ENCODE measurements around the gene ANKRD18B. TPM values are rescaled to one million over a fixed set of nuclear protein-coding genes. Genes with fewer than 3 reads are reported as not detected.
"Not testable (repeated sequence)": the region's sequence is repeated elsewhere in the genome, so short reads cannot be mapped to it uniquely, and the experiment has no call there.

Gene ANKRD18B
- total RNA-seq, 3 donors from 2014 or later (not counting 1 experiment from before 2014, with no cell fraction given) = 0.13 TPM; not detected in 2

DNA sequence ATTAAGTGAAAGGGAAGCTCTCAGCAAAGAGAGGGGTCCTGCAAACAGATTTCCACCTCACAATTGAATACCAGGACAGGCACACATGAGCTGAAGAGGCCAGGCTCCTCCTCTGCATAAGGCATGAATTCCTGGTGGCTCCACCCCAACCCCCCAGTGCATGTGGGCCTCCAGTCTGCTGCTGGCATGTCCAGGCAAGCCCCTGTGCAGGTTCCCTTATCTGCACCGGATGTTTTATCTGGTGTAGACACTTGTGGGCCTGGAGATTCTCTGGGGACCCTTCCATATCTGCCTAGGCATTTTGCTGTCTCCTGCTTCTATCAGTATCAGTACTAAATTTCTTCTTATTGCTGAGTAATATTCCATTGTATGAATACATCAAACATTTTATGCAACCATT, 36.2 kb downstream of the ANKRD18B start:
- not testable (repeated sequence) for ATAC-seq, H3K27ac Mint-ChIP-seq

DNA sequence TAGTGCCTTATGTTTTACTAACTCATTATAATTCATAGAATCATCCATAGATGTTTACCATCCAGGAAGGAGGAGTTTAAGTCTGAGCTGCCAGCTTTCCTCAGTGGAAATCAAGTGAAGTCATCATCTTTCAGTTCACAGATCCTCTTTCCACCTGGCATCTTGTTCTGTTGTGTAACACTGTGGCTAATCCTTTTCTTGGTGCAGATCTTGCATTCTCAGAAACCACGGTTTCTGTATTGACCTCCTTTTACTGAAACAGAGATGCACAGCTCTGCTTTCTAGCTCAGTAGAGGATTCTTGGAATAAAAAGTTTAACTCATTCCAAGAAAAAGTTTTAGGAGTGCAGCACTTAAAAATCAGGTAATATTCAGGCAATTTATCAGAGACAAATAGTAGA, 38.1 kb downstream of the ANKRD18B start:
- H3K4me3 Mint-ChIP-seq; H3K4me1 ChIP-seq (ENCODE audit: control insufficient read depth, insufficient read depth, low read length); H3K9me3 ChIP-seq (ENCODE audit: control insufficient read depth, insufficient read depth, low read length); ATAC-seq; H3K9me3 Mint-ChIP-seq; H3K36me3 Mint-ChIP-seq; intact Hi-C loops (cut with micrococcal nuclease); H3K4me1 Mint-ChIP-seq; H3K27me3 ChIP-seq (ENCODE audit: control insufficient read depth, insufficient read depth, low read length); H3K27ac ChIP-seq (ENCODE audit: low read length); DNase-seq; H3K36me3 ChIP-seq (ENCODE audit: control insufficient read depth, insufficient read depth, low read length); H3K4me3 ChIP-seq (ENCODE audit: low read length); H3K27ac Mint-ChIP-seq: not testable (repeated sequence)
- H3K27me3 Mint-ChIP-seq (ENCODE audit: low read depth in 2 of 2) = peaks cover 10 to 29% of the 10 kb centered on the region in 2 donors
- no CpG with 5 or more reads among the region's 1 CpG for WGBS (ENCODE audit: insufficient coverage)

More for the DNA sequence above, 36.2 kb downstream of the ANKRD18B start:
- H3K27ac ChIP-seq (ENCODE audit: low read length); DNase-seq; H3K9me3 Mint-ChIP-seq; H3K36me3 ChIP-seq (ENCODE audit: control insufficient read depth, insufficient read depth, low read length); H3K9me3 ChIP-seq (ENCODE audit: control insufficient read depth, insufficient read depth, low read length); H3K4me3 ChIP-seq (ENCODE audit: low read length); H3K4me1 Mint-ChIP-seq; H3K4me1 ChIP-seq (ENCODE audit: control insufficient read depth, insufficient read depth, low read length); H3K4me3 Mint-ChIP-seq; H3K27me3 ChIP-seq (ENCODE audit: control insufficient read depth, insufficient read depth, low read length); intact Hi-C loops (cut with micrococcal nuclease); H3K36me3 Mint-ChIP-seq: not testable (repeated sequence)
- 75% methylated on average over 1 of the region's 1 CpG for WGBS (ENCODE audit: insufficient coverage)
- H3K27me3 Mint-ChIP-seq (ENCODE audit: low read depth in 2 of 2) = peaks cover 12 to 17% of the 10 kb centered on the region in 2 donors

DNA sequence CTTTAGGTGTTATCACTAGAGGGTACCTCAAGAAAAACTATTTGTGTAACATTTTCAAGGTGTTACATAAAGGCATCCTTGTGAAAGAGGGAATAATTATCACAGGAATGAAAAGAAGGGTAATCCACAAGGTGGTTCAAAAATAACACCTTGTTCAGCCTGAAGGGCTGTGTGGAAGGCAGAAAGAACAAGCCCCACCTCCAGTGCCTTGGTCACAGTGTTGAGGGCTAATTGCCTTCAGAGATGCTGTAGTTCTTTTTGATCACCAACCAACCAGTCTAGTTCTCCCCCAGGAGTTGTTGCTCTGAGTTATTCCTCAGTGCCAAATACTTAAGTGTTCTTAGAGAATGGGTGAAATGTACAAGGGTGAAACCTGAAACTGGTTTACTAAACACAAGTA, 43.7 kb downstream of the ANKRD18B start:
- not testable (repeated sequence) for H3K36me3 Mint-ChIP-seq, ATAC-seq

DNA sequence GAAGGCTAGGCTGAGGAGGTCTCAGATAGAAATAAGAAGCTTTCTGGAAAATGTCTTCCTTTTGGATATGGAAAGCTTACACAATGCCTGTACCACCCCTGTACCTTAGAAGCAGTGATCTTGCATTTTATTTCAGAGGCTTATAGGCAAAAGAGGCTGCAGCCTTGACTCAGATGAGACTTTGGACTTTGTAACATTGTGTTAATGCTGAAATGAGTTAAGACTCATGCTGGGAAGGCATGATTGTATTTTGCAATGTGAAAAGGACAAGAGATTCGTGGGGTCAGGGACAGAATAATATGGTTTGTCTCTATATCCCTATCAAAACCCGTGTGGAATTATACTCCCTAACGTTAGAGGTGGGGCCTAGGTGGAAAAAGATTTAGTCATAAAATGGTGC, 53.7 kb downstream of the ANKRD18B start:
- H3K27ac Mint-ChIP-seq; ATAC-seq; H3K36me3 ChIP-seq (ENCODE audit: control insufficient read depth, insufficient read depth, low read length); H3K27me3 ChIP-seq (ENCODE audit: control insufficient read depth, insufficient read depth, low read length); H3K4me3 Mint-ChIP-seq; H3K27ac ChIP-seq (ENCODE audit: low read length); H3K9me3 Mint-ChIP-seq; H3K4me1 Mint-ChIP-seq; H3K4me1 ChIP-seq (ENCODE audit: control insufficient read depth, insufficient read depth, low read length); DNase-seq; H3K27me3 Mint-ChIP-seq (ENCODE audit: low read depth in 2 of 2); H3K4me3 ChIP-seq (ENCODE audit: low read length); intact Hi-C loops (cut with micrococcal nuclease); H3K9me3 ChIP-seq (ENCODE audit: control insufficient read depth, insufficient read depth, low read length); H3K36me3 Mint-ChIP-seq: not testable (repeated sequence)
- WGBS (ENCODE audit: insufficient coverage) = no CpG with 5 or more reads among the region's 3 CpGs

More for the DNA sequence above, 43.7 kb downstream of the ANKRD18B start:
- H3K9me3 ChIP-seq (ENCODE audit: control insufficient read depth, insufficient read depth, low read length); H3K4me3 Mint-ChIP-seq; H3K27me3 ChIP-seq (ENCODE audit: control insufficient read depth, insufficient read depth, low read length); H3K27ac Mint-ChIP-seq; H3K4me3 ChIP-seq (ENCODE audit: low read length); H3K27ac ChIP-seq (ENCODE audit: low read length); DNase-seq; H3K4me1 ChIP-seq (ENCODE audit: control insufficient read depth, insufficient read depth, low read length); intact Hi-C loops (cut with micrococcal nuclease); H3K4me1 Mint-ChIP-seq; H3K36me3 ChIP-seq (ENCODE audit: control insufficient read depth, insufficient read depth, low read length); H3K9me3 Mint-ChIP-seq: not testable (repeated sequence)
- H3K27me3 Mint-ChIP-seq (ENCODE audit: low read depth in 2 of 2) = peaks cover 18 to 43% of the 10 kb centered on the region in 2 donors

DNA sequence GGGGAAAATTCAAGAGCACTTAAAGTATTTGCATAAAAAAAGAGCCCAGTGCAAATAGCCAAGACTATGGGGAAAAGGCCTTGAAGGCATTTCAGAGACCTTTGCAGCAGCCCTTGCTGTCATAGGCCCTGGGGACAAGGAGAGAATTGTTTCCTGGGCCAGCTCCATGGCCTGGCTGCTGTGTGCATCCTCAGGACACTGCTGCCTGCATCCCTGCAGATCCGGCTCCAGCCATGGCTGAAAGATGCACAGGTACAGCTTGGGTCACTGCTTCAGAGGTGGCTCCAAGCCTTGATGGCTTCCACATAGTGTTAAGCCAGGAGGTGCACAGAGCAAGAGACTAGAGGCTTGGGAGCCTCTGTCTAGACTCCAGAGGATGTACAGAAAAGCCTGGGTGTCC, 55.9 kb downstream of the ANKRD18B start:
- 100% methylated on average over 1 of the region's 1 CpG for WGBS (ENCODE audit: insufficient coverage)
- intact Hi-C loops (cut with micrococcal nuclease); H3K9me3 ChIP-seq (ENCODE audit: control insufficient read depth, insufficient read depth, low read length); H3K9me3 Mint-ChIP-seq; H3K4me3 ChIP-seq (ENCODE audit: low read length); H3K27me3 ChIP-seq (ENCODE audit: control insufficient read depth, insufficient read depth, low read length); H3K27ac Mint-ChIP-seq; H3K36me3 ChIP-seq (ENCODE audit: control insufficient read depth, insufficient read depth, low read length); H3K27me3 Mint-ChIP-seq (ENCODE audit: low read depth in 2 of 2); ATAC-seq; H3K4me1 ChIP-seq (ENCODE audit: control insufficient read depth, insufficient read depth, low read length); H3K4me1 Mint-ChIP-seq; DNase-seq; H3K4me3 Mint-ChIP-seq; H3K27ac ChIP-seq (ENCODE audit: low read length); H3K36me3 Mint-ChIP-seq: not testable (repeated sequence)

DNA sequence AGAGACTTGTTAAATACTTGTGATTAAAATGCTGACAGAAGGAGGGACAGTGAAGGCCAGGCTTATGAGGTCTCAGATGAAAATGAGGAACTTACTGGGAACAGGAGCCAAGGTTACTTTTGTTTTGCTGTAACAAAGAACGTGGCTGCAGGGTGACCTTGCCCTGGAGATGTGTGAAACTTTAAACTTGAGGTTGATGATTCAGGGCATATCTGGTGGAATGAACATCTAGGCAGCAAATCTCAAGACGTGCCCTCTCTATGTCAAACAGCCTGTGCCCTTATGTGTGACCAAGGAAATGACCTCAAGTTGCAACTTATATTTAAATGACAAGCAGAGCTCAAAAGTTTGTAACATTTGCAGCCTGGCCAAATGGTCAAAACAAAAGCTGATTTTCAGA, 58.6 kb downstream of the ANKRD18B start:
- ATAC-seq; intact Hi-C loops (cut with micrococcal nuclease); H3K4me1 ChIP-seq (ENCODE audit: control insufficient read depth, insufficient read depth, low read length); H3K9me3 Mint-ChIP-seq; H3K4me3 Mint-ChIP-seq; H3K36me3 ChIP-seq (ENCODE audit: control insufficient read depth, insufficient read depth, low read length); H3K36me3 Mint-ChIP-seq; H3K27ac ChIP-seq (ENCODE audit: low read length); H3K27me3 ChIP-seq (ENCODE audit: control insufficient read depth, insufficient read depth, low read length); H3K27me3 Mint-ChIP-seq (ENCODE audit: low read depth in 2 of 2); H3K9me3 ChIP-seq (ENCODE audit: control insufficient read depth, insufficient read depth, low read length); H3K27ac Mint-ChIP-seq; H3K4me1 Mint-ChIP-seq; DNase-seq; H3K4me3 ChIP-seq (ENCODE audit: low read length): not testable (repeated sequence)
- 14% methylated on average over 2 of the region's 2 CpGs for WGBS (ENCODE audit: insufficient coverage)

DNA sequence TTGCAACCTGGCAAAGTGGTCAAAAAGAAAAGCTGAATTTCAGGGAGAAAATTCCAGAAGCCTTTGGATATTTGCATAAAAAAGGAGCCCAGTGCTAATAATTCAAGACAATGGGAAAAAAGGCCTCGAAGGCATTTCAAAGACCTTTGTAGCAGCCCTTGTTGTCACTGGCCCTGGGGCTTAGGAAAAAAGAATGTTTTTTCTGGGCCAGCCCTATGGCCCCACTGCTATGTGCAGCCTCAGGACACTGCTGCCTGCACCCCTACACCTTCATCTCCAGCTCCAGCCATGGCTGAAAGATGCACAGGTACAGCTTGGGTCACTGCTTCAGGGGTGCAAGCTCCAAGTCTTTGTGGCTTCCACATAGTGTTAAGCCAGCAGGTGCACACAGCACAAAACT, 62.1 kb downstream of the ANKRD18B start:
- H3K4me1 ChIP-seq (ENCODE audit: control insufficient read depth, insufficient read depth, low read length); DNase-seq; H3K4me3 ChIP-seq (ENCODE audit: low read length); H3K36me3 ChIP-seq (ENCODE audit: control insufficient read depth, insufficient read depth, low read length); H3K9me3 Mint-ChIP-seq; H3K27ac ChIP-seq (ENCODE audit: low read length); ATAC-seq; H3K4me1 Mint-ChIP-seq; H3K27me3 ChIP-seq (ENCODE audit: control insufficient read depth, insufficient read depth, low read length); H3K27ac Mint-ChIP-seq; H3K27me3 Mint-ChIP-seq (ENCODE audit: low read depth in 2 of 2); intact Hi-C loops (cut with micrococcal nuclease); H3K4me3 Mint-ChIP-seq; H3K9me3 ChIP-seq (ENCODE audit: control insufficient read depth, insufficient read depth, low read length); H3K36me3 Mint-ChIP-seq: not testable (repeated sequence)
- 100% methylated on average over 1 of the region's 1 CpG for WGBS (ENCODE audit: insufficient coverage)

DNA sequence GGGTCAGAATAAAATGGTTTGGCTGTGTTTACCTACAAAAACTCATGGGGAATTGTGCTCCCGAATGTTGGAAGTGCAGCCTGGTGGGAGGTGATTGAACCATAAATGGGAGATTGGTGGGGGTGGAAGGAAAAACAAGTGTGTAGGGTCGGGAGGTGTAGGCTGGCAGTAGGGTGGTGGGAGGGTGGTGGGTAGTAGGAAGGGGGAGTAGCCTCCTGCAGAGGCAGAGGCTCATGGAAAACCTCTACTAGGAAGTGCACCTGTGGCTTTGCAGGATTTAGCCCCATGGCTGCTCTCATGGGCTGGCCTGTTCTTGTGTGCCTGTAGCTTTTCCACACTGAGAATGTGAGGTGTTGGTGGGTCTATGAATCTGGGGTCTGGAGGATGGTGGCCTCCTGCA, 63.7 kb downstream of the ANKRD18B start:
- H3K27me3 Mint-ChIP-seq (ENCODE audit: low read depth in 2 of 2); H3K36me3 Mint-ChIP-seq: not testable (repeated sequence)

More for the DNA sequence above, 63.7 kb downstream of the ANKRD18B start:
- intact Hi-C loops (cut with micrococcal nuclease); H3K4me1 ChIP-seq (ENCODE audit: control insufficient read depth, insufficient read depth, low read length); H3K27me3 ChIP-seq (ENCODE audit: control insufficient read depth, insufficient read depth, low read length); H3K36me3 ChIP-seq (ENCODE audit: control insufficient read depth, insufficient read depth, low read length); H3K9me3 ChIP-seq (ENCODE audit: control insufficient read depth, insufficient read depth, low read length); H3K27ac Mint-ChIP-seq; ATAC-seq; H3K27ac ChIP-seq (ENCODE audit: low read length); H3K9me3 Mint-ChIP-seq; H3K4me3 Mint-ChIP-seq; DNase-seq; H3K4me3 ChIP-seq (ENCODE audit: low read length); H3K4me1 Mint-ChIP-seq: not testable (repeated sequence)
- no CpG with 5 or more reads among the region's 2 CpGs for WGBS (ENCODE audit: insufficient coverage)

Measured in natural killer cell (primary cell).